AG09309 (cell line): Measurements from ENCODE around the gene ANKZF1.

ENCODE experiments used
- DNase-seq: peaks from one replicate; pipeline ENCODE4 v3.0.0-alpha.2; 2010; ENCODE audit warnings: low read depth
- H3K4me3 ChIP-seq: 2 replicates; pipeline ENCODE4 v1.5.1; 2011; ENCODE audit warnings: mild to moderate bottlenecking, low read depth, low read length, moderate library complexity; ENCODE audit not compliant: control insufficient read depth
- TF ChIP-seq, protein P1 (sequence below): IDR thresholded peaks from 2 replicates; pipeline ENCODE4 v1.5.1; 2011; ENCODE audit warnings: mild to moderate bottlenecking, low read depth, low read length, inconsistent platforms; ENCODE audit not compliant: insufficient read depth, control insufficient read depth; ENCODE audit errors: missing control alignments

ANKZF1 gene

DNA sequence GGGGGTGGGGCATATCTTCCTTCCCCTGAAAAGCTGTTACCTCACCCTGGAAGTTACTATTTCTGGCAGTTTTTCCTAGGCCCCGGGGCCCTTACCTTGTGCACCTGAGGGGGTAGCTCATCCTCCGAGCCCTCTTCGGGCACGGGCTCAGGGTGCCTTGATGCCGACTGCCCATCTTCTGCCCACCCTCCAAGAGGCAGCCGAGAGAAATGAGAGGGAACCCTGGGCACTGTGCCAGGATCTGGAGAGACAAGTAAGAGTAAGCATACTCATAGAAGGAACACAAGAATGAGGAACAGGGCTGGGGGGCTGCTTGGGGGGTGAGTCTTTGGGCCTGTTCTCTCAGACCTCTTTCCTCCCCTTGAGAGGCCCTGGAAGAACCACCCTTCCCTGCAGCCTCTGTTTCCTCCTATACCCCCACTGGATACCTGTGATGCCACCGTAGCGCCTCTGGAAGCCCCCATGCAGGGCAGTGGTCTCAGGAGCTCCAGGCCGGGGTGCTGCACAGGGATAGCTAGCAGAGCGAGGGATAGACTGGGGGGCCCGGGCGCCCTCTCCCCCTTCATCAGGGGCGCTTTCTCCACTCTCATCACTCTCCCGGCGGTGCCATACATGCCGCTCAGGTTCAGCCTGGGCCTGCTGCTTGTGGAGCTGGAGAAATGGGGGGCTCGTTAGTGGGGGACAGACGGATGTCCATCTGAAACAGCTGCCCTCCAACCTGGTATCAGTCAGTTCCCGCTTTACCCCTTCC lies 8.8 kb upstream of the ANKZF1 start:
- TF ChIP-seq, protein P1, sequence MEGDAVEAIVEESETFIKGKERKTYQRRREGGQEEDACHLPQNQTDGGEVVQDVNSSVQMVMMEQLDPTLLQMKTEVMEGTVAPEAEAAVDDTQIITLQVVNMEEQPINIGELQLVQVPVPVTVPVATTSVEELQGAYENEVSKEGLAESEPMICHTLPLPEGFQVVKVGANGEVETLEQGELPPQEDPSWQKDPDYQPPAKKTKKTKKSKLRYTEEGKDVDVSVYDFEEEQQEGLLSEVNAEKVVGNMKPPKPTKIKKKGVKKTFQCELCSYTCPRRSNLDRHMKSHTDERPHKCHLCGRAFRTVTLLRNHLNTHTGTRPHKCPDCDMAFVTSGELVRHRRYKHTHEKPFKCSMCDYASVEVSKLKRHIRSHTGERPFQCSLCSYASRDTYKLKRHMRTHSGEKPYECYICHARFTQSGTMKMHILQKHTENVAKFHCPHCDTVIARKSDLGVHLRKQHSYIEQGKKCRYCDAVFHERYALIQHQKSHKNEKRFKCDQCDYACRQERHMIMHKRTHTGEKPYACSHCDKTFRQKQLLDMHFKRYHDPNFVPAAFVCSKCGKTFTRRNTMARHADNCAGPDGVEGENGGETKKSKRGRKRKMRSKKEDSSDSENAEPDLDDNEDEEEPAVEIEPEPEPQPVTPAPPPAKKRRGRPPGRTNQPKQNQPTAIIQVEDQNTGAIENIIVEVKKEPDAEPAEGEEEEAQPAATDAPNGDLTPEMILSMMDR: no peak
- no peak for DNase-seq
- no peak overlapping the region for H3K4me3 ChIP-seq

DNA sequence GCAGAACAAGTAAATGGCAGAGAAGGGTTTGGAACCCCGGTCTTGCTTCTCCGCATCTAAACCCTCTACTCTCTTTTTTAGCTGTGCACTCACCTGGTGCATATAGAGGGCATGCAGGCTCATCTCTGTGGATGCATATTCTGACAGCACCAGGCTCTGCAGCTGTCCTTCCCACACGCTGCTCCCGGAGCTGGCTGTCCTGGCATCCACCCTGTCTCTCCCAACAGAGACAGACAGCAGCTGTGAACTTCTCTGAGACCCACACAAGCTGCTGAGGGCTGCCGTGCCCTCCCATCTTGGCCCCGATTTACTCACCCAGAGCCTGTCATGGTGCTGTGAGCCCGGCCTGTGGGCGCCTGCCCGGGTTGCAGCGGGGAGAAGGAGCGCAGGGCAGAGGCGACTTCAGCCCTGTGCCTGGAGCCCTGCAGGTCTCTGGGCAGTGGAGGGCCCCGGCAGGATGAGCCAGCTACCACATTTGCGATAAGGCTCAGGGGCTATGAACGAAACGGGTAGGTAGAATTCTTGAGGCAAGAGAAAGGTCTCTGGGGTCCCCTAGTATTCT lies 7.6 kb upstream of the ANKZF1 start:
- TF ChIP-seq, protein P1: no peak
- H3K4me3 ChIP-seq: no peak overlapping the region
- DNase-seq: no peak

DNA sequence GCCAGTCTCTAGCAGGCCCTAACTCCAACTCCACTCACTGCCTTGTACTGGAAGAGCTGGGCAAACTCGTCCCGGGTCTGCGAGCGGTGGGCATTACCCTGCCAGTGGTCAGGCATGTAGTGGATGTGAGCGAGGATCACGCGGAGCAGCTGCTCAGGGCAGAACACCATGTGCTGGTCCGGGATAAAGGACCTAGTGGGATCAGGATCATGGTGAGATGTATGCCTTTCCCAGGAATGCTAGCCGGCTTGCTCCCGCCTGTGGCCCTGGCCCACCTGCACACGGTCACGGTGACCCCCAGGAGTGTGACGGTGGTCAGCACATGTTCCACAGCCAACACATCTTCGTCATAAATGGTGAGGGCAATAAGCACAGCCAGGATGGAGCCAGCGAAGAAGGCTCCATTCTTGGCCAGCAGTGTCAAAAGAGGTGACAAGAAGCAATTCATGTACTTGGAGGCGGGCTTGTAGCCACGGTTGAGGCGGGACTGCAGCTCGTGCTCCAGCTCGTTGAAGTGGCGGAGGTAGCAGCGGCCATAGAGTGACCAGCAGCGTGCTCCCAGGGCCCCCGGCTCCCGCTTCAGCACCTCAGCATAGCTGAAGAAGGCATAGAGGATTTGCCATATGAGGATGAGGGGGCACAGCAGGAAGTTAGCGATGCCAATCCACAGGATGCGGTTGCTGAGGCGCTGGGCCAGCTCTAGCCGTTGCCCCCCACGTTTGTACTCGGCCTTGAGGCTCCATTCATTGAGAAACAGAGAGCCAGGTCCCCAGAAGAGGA lies 5.6 kb upstream of the ANKZF1 start:
- TF ChIP-seq, protein P1: no peak
- DNase-seq: no peak
- no peak overlapping the region for H3K4me3 ChIP-seq

DNA sequence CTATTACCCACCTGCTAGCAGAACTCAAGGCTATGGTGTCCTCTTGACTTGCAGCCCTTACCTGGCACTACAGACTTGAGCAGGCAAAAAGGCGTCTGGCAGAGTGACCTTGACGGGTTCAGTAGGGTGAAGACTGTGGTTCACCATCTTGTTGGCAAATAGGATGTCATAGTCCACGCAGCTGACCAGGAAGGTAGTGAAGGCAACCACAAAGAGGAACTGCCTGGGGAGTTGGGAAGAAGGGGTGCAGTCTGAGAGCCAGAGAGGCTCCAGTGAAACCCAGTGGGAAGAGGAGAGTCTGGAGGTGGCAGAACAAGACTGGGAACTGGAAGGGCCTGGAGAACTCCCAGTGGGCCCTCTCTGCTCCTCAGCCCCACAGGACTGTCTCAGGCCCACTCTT lies 4.3 kb upstream of the ANKZF1 start:
- TF ChIP-seq, protein P1: no peak
- DNase-seq: no peak
- H3K4me3 ChIP-seq: no peak overlapping the region

DNA sequence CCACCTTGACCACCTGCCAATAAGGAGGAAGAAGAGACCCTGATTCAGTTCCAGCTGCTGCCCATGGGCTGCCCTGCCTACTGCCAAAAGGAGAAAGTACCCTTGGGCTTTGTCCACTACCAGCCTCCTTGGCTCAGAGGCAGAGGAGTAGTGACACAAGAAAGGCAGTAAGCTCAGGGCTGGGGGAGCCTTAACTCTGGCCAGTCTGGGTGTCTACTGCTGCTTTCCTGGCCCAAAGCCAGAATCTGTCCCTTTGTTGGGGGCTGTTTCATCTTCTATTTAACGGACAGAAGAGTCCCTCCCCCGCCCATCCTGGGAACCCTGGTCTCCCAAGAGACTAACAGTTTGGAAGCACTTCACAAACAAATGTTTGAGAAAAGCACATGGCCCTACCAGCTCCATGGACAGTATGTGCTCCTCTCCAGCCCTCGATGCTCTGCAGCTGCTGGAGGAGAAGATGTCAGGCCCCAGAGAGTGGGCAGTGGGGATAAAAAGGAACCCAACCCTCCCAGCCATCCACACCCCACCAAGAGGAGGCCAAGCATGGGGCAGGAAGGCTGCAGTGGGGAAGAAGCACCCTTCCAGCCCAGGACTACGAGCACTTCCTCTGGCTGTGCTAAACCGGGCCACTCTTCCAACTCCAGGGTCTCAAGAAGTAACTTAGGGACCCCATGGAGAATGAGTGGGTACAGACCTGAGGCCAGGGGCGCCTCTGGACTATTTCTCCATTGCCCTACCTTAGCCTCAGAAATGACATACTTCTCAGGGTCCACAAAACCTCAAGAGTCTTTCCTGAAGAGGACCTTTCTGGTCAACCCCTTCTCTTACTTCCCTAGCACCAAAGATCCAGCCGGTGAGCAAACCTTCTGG lies 1.3 kb upstream of the ANKZF1 start:
- H3K4me3 ChIP-seq: peak overlapping the region; percentile 86
- DNase-seq: no peak
- TF ChIP-seq, protein P1: no peak

DNA sequence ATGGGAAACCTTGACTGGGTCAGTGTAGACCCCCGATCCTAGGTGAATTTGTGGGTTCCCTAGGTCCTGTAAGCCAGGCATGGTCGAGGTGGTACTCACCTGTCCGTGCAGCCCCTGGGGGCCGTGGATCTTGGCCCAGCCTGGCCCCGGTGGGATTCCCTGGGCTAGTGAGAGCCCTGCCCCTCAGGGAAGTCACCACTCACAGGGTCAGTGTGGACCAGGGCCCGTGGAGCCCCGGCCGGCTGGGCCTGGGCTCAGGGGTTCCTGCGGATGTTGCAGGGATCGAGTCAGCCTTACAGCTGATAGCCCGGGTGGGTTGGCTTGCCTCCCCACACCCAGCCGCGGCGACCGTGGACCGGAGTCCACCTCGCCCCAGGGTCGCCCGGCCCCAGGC lies 698 bp upstream of the ANKZF1 start:
- no peak for DNase-seq
- TF ChIP-seq, protein P1: no peak

More for the DNA sequence above, 698 bp upstream of the ANKZF1 start:
- H3K4me3 ChIP-seq: peak overlapping the region; percentile 86
